ENCODE measurements around the gene ATP8A1.

- TF ChIP-seq CTCF (IDR thresholded peaks at IDR 0.05) (no peak), POLR2A (IDR thresholded peaks at IDR 0.05) (no peak)
Observed at GRCh38 chr4:42460043-42460442, 196.9 kb downstream of the ATP8A1 start.
